BJ (cell line): ENCODE measurements around the gene RIBC1. TPM values are rescaled to one million over a fixed set of nuclear protein-coding genes. Genes with fewer than 3 reads are reported as not detected.
"Not testable (repeated sequence)": the region's sequence is repeated elsewhere in the genome, so short reads cannot be mapped to it uniquely, and the experiment has no call there.

Source experiments
- CTCF ChIA-PET: fragments of 350-600 bp; formaldehyde crosslinking; extraction: SDS; loops from one replicate; lab custom pipeline; 2021; ENCODE audit warnings: antibody characterized with exemption, inconsistent platforms; lab: Yijun Ruan, JAX
- POLR2A ChIA-PET: fragments of 300-600 bp; sonication (Branson Sonifier 250); formaldehyde crosslinking; extraction: SDS; loops from one replicate; lab custom pipeline; 2021; ENCODE audit warnings: antibody characterized with exemption; lab: Charles Lee
- DNase-seq: peaks from one replicate; pipeline ENCODE4 v3.0.0-alpha.2; 2011; ENCODE audit warnings: low read depth
- H3K27me3 ChIP-seq: 2 replicates; pipeline ENCODE4 v1.6.0; 2011; ENCODE audit warnings: low read length; ENCODE audit not compliant: control insufficient read depth, insufficient read depth
- H3K36me3 ChIP-seq: 2 replicates; pipeline ENCODE4 v1.5.1; 2011; ENCODE audit warnings: low read length; ENCODE audit not compliant: control insufficient read depth, insufficient read depth
- H3K4me3 ChIP-seq: 2 replicates; pipeline ENCODE4 v1.5.1; 2011; ENCODE audit warnings: low read depth, mild to moderate bottlenecking, control low read depth, low read length
- polyA plus RNA-seq: library from polyadenylated mRNA; depleted of rRNA; stranded (reverse); fragments of >200 nt; gene quantifications from 2 replicates; pipeline ENCODE4 v1.2.3, GENCODE V29; 2011
- TF ChIP-seq, protein P1 (sequence below): IDR thresholded peaks from 2 replicates; pipeline ENCODE4 v1.5.1; 2011; ENCODE audit warnings: low read depth, mild to moderate bottlenecking, control low read depth, inconsistent platforms, low read length, moderate library complexity; ENCODE audit not compliant: insufficient read depth

Gene RIBC1
- polyA plus RNA-seq, 1 experiment: not detected

DNA sequence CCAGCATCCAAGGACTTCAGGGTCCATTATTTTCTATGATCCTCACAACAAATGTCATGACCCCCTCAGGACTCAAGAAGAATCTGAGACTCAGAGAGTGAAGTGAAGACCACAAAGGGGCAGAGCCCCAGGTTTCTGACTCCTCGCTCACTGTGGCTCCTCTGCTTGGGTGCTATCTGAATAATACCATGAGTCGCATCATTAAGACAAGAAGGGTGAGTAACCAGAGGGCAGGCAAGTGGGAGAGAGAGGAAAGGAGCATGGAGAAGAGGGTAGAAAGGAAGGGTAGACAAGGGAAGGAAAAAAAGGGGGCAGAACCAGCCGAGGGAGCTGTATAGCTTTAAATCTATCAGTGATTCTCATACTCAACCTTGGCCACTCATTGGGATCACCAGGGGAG is 27.0 kb downstream of the RIBC1 start:
- TF ChIP-seq, protein P1, sequence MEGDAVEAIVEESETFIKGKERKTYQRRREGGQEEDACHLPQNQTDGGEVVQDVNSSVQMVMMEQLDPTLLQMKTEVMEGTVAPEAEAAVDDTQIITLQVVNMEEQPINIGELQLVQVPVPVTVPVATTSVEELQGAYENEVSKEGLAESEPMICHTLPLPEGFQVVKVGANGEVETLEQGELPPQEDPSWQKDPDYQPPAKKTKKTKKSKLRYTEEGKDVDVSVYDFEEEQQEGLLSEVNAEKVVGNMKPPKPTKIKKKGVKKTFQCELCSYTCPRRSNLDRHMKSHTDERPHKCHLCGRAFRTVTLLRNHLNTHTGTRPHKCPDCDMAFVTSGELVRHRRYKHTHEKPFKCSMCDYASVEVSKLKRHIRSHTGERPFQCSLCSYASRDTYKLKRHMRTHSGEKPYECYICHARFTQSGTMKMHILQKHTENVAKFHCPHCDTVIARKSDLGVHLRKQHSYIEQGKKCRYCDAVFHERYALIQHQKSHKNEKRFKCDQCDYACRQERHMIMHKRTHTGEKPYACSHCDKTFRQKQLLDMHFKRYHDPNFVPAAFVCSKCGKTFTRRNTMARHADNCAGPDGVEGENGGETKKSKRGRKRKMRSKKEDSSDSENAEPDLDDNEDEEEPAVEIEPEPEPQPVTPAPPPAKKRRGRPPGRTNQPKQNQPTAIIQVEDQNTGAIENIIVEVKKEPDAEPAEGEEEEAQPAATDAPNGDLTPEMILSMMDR: no peak
- ChIA-PET CTCF (interaction anchor here (2.5 to 3.2 kb wide), 2 partner anchors 9 to 137 kb away, joined by 7 to 11 read pairs; no protein-coding TSS in a partner anchor), POLR2A (no interaction called here)
- H3K27me3 ChIP-seq: no peaks in the 10 kb centered on the region
- DNase-seq: no peak
- H3K4me3 ChIP-seq: no peak overlapping the region
- H3K36me3 ChIP-seq: no peaks in the 10 kb centered on the region

DNA sequence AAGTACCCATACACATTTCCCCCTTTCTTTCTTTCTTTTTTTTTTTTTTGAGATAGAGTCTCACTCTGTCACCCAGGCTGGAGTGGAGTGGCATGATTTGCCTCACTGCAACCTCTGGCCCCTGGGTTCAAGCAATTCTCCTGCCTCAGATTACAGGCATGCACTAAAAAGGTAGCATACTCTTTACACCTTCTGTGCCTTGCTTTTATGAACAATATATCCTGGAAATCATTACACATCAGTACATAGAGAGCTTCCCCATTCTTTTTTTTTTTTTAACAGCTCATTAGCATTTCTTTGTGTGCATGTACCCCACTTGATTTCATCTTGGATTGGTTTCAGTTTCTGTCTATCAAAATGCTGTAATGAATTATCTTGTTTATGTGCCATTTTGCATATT is 30.1 kb downstream of the RIBC1 start:
- POLR2A ChIA-PET: no interaction called here
- Histone ChIP-seq H3K36me3 (no peaks in the 10 kb centered on the region), H3K4me3 (no peak overlapping the region), H3K27me3 (no peaks in the 10 kb centered on the region)
- TF ChIP-seq, protein P1: no peak
- DNase-seq: no peak
- CTCF ChIA-PET: no interaction called here

DNA sequence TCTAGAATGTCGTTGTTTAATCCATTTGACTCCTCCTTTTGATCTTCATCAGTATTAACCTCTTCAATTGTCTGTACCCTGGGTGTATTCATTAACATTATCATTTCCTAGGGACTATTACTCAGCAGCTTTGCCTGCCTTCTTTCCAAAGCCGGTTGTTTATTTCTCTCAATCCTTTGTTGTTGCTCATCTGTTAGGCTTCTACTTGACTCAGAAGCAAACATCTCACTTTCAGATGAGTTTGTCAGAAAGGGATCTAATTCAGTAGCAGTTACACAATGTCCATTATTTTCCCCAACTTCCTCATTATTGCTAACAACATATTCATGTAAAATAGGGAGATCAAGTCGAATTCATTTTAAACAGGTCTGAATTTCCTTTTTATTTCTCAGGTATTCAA is 33.6 kb downstream of the RIBC1 start:
- Histone ChIP-seq H3K36me3 (no peaks in the 10 kb centered on the region), H3K27me3 (no peaks in the 10 kb centered on the region), H3K4me3 (no peak overlapping the region)
- TF ChIP-seq, protein P1: no peak
- DNase-seq: no peak
- CTCF ChIA-PET: interaction anchor here (1.1 to 5.6 kb wide), 2 partner anchors 22 to 25 kb away, joined by 3 to 30 read pairs; no protein-coding TSS in a partner anchor
- POLR2A ChIA-PET: no interaction called here

DNA sequence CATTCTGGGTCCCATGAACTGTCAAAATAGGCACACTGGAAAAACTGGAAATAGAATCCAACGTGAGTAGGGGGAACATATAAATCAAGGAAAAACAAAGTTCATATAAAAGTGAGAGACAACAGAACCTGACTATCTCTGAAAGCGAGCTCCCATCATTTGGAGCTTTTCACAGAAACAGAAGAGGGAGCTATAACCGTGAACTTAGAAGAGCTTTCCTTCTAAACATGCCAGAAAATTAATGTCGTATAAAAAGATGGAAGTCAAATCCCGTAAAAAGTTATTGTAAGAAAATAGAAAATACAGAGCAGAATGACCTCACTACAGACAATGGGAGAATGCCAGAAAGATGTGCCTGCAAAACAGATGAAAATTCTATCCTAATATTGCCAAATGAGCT is 35.4 kb downstream of the RIBC1 start:
- DNase-seq: no peak
- H3K4me3 ChIP-seq: no peak overlapping the region
- POLR2A ChIA-PET: no interaction called here

DNA sequence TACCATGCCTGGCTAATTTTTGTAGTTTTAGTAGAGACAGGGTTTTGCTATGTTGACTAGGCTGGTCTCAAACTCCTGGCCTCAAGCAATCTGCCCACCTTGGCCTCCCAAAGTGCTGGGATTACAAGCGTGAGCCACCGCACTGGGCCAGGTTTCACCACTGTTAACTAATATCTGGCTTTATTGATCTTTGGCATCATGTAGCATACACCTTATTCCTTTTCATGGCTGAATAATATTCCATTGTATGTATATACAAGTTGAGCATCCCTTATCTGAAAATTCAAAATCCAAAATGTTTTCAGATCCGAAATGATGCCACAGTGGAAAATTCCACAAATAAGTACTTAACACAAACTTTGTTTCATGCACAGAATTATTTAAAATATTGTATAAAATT is 46.0 kb downstream of the RIBC1 start:
- DNase-seq, H3K4me3 ChIP-seq, H3K27me3 ChIP-seq, CTCF ChIA-PET, POLR2A ChIA-PET, H3K36me3 ChIP-seq: not testable (repeated sequence)

More for the DNA sequence above, 35.4 kb downstream of the RIBC1 start:
- Histone ChIP-seq H3K27me3 (no peaks in the 10 kb centered on the region), H3K36me3 (no peaks in the 10 kb centered on the region)
- TF ChIP-seq, protein P1: no peak
- CTCF ChIA-PET: interaction anchor here (0.7 to 5.6 kb wide), 4 partner anchors 9 to 326 kb away, joined by 3 to 30 read pairs (median 5); no protein-coding TSS in a partner anchor

DNA sequence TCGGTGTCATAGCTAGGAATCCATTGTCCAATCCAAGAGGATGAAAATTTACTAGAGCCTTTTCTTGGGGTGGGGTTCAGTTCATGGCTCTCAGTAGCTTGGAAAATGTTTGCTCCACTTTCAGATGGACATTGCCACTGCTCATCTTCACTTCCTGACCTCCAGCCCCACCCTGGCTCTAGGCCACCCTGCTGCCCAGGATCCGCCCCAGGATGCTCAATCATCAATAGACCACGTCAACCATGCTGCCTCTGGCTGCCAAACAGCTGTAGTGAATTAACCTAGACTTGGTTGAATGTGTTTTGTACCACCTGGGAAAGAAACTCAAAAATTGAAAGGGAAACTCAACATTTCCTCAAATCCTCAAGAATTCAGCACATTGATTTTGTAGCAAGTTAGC is 48.7 kb downstream of the RIBC1 start:
- no peak for DNase-seq
- ChIA-PET POLR2A (no interaction called here), CTCF (interaction anchor here (1.0 to 2.8 kb wide), 2 partner anchors 9 to 11 kb away, joined by 3 to 17 read pairs; no protein-coding TSS in a partner anchor)
- TF ChIP-seq, protein P1: no peak
- Histone ChIP-seq H3K27me3 (no peaks in the 10 kb centered on the region; the same call in 1 of the 2 replicates), H3K36me3 (no peaks in the 10 kb centered on the region), H3K4me3 (no peak overlapping the region)
